ENCODE data around the gene PGPEP1.

PGPEP1 gene

DNA sequence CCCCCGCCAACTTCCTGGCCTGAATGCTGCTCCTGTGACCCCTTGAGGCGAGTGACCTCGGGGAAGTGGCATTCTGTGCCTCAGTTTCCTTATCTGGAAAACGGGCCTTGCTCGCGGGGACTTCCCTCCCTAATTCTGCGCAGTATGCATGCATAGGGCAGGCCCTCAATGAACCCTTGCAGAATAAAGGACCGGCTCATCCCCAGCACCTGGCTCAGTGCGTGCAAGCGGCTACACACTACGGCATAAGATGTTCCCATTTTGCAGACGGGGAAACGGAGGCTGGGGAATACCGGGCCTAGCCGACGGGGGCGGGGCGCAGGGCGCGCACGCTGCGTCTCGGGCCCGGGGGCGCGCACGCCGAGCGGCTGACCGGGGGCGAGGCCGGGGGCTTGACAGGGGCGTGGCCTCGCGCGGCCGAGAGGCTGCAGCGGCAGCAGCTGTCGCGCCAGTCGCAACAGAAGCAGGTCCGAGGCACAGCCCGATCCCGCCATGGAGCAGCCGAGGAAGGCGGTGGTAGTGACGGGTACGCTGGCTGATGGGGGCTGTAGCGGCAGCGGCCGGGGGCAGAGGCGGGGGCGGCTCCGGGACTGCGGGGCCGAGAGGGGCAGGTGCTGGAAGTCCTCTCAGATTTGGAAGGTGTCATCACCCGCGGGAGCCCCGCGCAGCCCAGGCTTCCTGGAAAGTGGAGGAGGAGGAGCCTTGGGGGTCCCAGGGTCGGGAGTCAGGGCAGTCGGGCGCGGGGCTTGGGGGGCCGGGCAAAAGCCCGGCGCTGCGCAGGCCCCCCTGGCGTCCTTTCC is at the start of gene PGPEP1:
Gene PGPEP1, plus strand, starts transcription at position 409 of the 800 bp plus-strand sequence. Its CDS starts 84 bp downstream, at position 493.
- peak; percentile 74 for DNase-seq

DNA sequence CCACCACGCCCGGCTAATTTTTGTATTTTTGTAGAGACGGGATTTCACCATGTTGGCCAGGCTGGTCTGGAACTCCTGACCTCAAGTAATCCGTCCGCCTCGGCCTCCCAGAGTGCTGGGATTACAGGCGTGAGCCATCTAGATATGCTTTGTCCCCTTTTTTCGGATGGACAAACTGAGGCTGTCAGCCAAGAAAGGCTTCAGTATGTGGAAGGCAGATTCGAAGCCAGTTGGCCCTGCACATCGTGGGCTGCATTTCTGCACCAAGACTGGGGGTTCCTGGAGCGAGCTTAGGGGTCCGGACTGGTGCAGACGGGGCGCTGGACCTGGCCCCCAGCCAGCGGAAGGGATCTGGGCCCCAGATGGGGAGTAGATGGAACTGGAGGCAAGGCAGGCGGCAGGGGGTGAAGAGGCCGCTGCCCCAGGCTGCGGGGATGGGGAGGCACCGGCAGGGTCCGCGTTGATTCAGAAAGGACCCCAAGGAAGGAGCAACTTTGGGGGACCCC is 49.3 kb upstream of the PGPEP1 start:
- peak; percentile 49 for DNase-seq

- peak; percentile 89 for DNase-seq
These were observed 48.6 kb upstream of the PGPEP1 start for GRCh38 chr19:18291590-18292461.

DNA sequence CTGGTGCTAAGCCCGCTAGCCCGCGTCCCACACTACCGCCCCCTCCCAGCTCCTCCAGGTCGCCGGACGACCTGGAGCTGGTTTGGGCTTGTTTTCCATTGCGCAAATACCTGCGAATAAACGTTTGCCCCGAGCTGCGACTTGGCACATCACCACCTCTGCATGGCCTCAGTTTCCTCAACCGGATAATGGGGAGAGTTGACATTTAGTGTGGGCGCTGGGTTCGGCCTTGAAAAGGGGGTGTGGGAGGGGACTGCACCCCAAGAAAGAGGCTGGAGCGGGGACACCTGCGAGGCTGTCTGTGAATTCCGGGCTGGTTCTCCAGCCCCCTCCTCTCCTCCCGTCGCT is 48.0 kb upstream of the PGPEP1 start:
- DNase-seq, result peak; percentile 49

DNA sequence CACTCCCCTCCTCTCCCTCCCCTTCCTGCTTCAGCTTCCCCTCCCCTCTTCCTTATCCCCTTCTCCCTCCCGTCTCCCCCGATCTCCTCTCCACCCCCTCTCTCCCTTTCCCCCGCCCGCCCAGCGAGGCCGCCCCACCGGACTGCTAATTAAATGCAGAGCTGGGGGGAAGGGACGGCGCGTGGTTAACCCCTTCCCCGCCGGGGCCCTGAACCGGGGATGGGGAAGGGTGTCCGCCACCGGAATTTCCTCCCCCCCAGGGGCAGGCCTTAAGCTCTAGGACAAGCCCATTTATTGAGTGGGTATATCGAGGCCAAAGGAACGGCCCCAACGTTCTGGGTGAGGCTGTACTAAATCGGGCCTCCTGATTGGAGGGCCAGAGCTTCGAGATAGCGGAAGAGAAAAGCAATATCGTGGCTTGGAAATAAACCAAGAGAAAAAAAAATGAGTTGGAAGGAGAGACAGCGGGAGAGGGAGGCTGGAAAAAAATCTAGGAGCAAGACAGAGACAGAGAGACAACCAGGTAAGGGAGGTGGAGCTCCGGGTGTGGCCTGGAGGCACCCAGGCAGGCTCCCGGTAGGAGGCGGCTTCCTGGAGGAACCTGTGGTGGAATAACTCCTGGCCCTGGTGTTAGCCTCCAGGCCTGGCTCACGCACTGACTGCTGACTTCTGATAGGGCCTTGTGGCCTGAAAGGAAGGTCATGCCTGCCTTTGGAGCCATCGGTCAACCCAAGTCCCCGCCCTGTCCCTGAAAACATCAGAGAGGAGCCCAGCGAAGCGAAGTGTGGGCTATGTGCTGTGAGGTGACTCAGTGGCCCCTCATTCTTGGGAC is 47.4 kb upstream of the PGPEP1 start:
- DNase-seq, result peak; percentile 92

DNA sequence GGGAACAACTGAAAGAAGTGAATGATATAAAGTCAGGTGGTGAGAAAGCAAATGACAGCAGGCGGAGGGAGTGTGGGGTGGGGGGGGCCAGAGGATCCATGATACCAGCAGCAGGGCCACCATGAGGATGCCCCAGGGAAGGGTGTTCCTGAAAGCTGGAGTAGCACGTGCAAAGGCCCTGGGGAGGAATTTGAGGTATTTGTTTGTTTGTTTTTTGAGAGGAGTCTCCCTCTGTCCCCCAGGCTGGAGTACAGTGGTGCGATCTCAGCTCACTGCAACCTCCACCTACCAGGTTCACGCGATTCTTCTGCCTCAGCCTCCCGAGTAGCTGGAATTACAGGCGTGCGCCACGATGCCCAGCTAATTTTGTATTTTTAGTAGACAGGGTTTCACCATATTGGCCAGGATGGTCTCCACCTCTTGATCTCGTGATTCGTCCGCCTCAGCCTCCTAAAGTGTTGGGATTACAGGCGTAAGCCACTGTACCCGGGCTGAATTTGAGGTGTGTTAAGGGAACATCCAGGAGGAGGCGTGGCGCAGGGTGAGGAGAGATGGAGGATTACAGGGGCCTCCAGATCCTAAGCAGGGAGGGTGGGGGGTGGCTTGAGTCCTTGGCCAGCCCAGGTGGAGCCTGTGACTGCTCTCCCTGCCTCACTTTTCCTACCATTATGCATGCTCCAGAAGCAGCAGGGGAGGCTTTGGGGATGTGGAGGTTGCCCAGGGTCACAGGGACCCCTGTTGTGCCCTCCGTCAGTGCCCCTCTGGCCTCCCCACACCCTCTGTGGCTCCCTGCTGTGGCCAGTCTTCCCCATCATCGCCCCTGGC is 46.5 kb upstream of the PGPEP1 start:
- DNase-seq, result no peak

DNA sequence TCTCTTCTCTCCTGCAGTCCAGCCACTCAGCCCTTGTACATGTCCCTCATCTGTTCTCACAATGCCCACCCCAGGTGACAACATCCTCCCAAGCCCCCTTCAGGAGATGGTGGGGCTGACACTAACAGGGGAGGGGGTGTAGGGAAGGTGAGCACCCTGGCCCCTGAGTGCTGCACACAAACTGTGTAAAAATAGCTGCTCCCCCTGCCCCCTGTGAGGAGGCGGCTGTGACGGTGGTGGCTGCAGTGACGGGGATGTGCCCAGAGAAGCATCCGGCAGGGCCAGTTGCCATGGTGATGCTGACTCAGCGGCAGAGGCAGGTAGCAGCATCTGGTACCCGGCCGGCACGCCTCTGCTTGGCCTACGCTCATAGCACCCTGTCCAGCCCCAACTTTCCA is 45.9 kb upstream of the PGPEP1 start:
- DNase-seq, result no peak

- no peak for DNase-seq
These were observed 45.4 kb upstream of the PGPEP1 start for GRCh38 chr19:18295034-18295451.

DNA sequence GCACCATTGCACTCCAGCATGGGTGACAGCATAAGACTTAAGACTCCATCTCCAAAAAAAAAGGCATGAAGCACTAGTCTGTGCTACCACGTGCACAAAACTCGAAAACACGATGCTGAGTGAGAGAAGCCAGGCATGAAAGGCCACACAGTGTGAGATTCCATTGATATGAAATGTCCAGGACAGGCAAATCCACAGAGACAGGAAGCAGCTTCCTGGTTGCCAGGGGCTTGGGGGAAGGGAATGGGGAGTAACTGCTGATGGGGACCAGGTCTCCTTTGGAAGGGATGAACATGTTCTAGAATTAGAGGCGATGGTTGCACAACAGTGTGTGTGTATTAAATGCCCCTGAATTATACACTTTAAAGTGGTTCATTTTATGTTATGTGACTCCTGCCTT is 43.1 kb upstream of the PGPEP1 start:
- no peak for DNase-seq

GRCh38 chr19:18298601-18299000 is 41.8 kb upstream of the PGPEP1 start:
- DNase-seq, result no peak

DNA sequence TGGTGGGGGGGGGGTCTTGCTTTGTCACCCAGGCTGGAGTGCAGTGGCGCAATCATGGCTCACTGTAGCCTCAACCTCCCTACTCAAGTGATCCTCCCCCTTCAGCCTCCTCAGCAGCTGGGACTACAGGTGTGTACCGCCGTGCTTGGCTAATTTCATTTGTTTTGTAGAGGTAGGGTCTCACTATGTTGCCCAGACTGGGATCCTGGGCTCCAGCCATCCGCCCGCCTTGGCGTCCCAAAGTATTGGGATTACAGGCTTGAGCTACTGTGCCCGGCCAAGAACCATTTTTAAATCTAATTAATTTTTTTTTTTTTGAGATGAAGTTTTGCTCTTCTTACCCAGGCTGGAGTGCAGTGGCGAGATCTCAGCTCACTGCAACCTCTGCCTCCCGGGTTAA is 40.7 kb upstream of the PGPEP1 start:
- DNase-seq, result no peak

- DNase-seq, result no peak
These were observed 39.3 kb upstream of the PGPEP1 start for GRCh38 chr19:18300930-18301717.

- DNase-seq, result no peak
These were observed 38.7 kb upstream of the PGPEP1 start for GRCh38 chr19:18301718-18302111.

GRCh38 chr19:18304208-18304457 is 36.3 kb upstream of the PGPEP1 start:
- peak; percentile 38 for DNase-seq

GRCh38 chr19:18304458-18305310 is 35.7 kb upstream of the PGPEP1 start:
- peak; percentile 89 for DNase-seq

- DNase-seq, result no peak
These were observed 34.0 kb upstream of the PGPEP1 start for GRCh38 chr19:18306209-18306887.

DNA sequence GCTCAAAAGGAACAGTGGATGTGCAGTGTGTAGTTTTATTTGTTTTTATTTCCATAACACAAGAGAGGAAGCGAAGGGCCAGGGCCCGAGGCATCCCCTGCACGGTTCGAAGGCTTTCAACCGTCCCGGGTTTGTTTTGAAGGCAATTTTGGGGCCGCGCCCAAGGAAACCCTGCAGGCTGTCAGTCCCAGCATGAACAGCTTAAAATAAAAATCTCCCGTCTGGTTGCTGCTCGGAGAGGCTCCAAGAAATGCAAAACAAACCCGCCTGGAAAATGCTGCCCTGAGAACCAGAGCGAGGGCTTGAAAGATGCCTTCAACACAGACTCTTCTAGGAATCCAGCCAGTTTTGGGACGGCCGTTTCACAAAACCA is 33.5 kb upstream of the PGPEP1 start:
- DNase-seq, result no peak

- no peak for DNase-seq
These were observed 33.1 kb upstream of the PGPEP1 start for GRCh38 chr19:18307271-18307681.

- DNase-seq, result no peak
These were observed 32.1 kb upstream of the PGPEP1 start for GRCh38 chr19:18308051-18308947.
